GM18868 (cell line): ENCODE measurements around the gene RHBDD1.
A peak's percentile ranks its signal among the peaks of the same experiment; 100 is the strongest.
"Not testable (repeated sequence)": the region's sequence is repeated elsewhere in the genome, so short reads cannot be mapped to it uniquely, and the experiment has no call there.

ENCODE experiments used
- ATAC-seq: cut with Tn5 transposase; IDR thresholded peaks from one replicate; pipeline ENCODE4 v1.9.1; 2021; ENCODE audit warnings: mild to moderate bottlenecking, moderate library complexity; ENCODE audit not compliant: unreplicated experiment

Gene RHBDD1

DNA sequence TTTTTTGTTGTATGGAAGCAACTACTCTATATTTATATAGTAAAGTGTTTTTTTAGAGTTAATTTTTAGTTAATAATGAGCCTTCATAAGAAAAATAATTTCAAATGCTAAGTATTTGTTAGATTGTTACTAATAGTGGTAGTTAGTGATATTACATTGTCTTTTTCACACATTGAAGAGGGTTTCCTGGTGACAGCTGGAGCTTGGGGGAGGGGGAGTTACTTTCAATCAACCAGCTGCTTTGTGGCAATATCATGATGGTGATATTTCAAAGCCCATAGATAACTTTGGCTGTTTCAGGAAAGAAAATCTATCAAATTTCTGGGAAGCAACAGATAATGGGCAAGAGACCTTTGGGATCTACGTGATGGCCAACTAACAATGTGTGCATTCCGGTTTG, 4.1 kb downstream of the RHBDD1 start:
- ATAC-seq, result no peak

DNA sequence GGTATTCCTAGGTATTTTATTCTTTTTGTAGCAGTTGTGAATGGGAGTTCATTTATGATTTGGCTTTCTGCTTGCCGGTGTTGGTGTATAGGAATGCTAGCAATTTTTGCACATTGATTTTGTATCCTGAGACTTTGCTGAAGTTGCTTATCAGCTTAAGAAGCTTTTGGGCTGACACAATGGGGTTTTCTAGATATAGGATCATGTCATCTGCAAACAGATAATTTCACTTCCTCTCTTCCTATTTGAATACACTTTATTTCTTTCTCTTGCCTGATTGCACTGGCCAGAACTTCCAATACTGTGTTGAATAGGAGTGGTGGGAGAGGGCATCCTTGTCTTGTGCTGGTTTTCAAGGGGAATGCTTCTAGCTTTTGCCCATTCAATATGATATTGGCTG, 7.1 kb downstream of the RHBDD1 start:
- not testable (repeated sequence) for ATAC-seq

DNA sequence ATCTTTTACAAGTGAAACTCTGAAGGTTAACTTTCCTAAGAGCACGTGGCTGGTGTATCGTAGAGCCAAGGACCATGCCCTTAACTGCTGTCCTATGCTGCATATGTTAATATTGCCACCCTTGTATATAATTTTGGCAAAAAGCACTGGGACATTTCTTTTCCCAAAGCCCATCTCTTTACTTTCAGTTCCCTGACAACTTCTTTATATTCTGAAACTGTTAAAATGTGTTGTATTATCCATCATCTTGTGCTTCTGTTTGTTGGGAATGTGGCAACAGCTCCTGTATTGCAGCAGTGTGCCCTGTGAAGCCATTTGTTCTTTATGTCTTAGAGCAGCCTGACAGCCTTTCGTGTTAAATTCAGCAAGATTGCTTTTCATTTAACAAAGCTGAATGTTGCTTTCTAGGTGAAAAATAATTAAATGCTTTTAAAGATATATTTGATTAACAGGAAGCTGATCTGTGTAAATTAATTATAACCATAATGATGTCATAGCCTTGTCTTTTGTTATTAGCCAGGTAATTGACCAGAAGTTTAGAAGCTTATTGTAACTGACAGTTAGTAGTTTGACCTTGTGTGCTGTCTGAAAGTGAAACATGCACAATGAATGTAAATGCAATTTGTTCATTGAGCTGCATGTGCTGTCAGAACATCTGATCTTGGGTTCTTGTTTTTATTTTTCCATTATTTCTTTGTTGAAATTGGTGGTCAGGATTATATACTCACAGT, 9.7 kb downstream of the RHBDD1 start:
- peak; percentile 79 for ATAC-seq

DNA sequence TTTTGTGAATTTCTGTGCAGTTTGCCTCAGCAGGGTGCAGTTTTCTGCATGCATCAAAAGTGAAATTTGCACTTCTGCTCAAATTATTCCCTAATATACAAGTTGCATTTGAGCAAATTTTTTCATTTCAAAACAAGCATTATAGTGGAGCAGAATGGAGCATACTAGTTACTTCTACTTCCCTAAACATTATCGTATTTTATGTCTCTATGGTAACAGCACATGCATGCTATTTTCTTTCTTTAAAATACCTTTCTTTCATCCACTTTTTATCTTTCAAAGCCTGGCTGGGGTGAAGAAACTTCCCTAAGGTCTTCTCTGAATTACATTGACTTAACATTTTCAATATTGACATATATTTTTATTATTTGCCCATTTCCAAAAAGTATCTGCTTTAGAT, 11.2 kb downstream of the RHBDD1 start:
- ATAC-seq, result no peak

DNA sequence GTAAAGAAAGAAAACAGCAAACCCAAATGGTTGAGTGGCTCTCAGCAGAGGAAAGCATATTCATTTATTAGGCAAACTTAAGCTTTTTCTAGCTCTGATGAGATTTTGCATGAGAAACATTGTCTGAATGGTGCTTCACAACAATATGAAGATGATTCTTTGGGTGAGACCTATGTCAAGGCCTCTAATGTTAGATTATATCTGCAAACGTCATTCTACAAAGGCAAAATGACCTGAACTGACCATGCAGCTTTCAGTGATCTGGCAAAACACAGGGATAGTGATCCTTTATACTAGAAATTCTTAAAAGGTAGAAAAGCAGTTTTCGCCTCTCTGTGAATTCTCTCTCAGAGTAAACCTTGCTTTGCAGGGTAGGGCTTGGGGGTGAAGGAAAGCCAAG, 11.7 kb downstream of the RHBDD1 start:
- ATAC-seq, result no peak

DNA sequence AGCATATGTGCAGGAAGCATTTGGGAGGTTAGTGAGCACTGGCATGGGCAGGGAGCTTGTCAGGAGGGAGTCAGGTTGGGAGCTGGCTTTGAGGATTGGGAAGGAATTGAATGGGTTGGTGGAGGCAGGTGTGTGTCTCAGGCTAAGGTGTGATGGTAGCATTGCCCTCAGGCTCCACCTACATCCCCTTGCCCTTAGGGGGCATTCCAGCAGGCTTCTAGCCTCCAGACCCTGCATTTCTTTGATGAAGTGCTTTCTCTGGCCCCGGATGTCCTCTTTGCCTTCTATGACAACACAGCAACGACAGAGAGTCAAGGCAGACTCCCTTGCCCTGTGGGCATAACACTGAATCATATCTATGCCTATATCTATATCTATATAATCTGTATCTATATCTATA, 13.5 kb downstream of the RHBDD1 start:
- ATAC-seq, result no peak

DNA sequence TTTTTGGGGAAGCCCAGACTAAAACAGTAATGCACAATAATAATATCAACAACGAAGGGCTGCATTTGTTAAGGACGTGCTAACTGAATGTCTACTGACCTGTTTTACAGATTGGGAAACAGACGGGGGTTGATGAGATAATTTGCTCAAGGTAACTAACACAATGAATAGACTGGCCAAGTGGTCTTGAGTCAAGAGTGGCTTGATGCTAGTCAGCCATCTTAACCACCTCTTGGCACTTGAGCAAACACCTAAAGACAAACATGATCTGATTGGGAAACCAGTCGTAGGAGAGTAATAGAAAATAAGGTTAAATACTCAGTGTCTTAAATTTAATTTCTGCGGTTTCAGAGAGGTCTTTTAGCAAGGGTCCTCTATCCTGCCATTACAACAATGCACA, 14.2 kb downstream of the RHBDD1 start:
- ATAC-seq, result no peak

DNA sequence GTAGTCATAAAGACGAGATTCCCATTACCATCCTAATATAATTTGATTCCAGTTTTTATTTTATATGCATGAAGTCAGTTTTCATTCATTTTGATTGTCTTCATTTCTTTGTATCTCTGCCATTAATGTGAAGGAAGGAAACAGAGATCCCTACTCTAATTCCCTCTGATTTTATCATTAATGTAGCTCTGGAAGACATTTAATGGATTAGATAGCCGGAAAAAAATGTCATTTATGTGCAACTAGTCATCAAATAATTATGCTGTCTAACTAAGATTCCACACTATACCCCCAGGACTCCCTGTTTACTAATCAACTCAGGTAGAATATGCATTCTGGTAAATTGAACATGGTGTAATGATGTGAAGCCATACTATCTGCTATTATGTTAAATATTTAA, 19.9 kb downstream of the RHBDD1 start:
- no peak for ATAC-seq

DNA sequence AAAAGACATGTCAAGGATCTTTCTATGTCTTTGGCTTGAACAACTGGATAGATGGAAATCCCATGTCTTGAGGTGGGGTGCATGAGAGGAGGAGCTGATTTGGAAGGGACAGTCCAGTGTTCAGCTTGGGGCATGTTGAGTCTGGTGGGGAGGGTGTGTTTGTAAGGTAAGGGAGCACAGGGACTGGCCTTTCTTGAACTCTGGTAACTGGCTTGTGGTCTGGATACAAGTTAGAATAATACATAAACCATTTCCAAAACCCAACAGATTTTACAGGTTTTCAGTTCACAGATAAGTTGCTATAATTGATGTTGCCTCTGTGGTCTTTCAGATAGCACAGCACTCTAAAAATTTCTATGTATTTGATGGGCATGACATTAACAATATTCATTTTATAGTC, 24.2 kb downstream of the RHBDD1 start:
- no peak for ATAC-seq

DNA sequence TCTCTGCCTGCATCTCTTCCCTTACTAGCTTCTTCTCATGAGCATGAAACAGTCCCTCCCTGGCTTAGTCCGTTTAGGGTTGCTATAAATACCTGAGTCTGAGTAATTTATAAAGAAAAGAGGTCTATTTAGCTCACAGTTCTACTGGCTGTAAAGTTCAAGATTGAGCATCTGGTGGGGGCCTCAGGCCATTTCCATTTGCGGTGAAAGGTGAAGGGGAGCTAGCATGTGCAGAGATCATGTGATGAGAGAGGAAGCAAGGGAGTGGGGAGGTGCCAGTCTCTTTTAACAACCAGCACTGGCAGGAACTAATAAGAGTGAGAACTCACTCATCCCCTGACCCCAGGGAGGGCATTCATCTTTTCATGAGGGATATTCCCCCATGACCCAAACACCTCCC, 26.8 kb downstream of the RHBDD1 start:
- peak; percentile 85 for ATAC-seq

DNA sequence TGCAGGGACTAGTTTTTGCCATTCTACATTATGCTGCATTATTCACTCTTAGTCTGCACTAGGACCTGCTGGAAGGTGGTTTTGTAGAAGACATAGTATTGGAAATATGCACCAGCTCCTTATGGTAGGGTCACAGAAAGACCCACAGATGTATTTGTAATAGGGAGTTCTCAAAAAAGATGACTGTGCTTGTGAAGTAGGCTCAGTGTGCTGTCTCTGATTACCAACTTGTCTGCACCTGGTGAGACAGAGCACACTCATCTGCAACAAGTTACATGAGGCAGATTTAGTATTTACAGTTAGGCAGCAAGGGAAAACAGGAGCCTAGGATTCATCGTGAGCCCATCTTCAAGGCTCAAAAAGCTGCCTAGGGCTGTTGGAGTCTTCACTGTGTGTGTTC, 29.4 kb downstream of the RHBDD1 start:
- no peak for ATAC-seq

DNA sequence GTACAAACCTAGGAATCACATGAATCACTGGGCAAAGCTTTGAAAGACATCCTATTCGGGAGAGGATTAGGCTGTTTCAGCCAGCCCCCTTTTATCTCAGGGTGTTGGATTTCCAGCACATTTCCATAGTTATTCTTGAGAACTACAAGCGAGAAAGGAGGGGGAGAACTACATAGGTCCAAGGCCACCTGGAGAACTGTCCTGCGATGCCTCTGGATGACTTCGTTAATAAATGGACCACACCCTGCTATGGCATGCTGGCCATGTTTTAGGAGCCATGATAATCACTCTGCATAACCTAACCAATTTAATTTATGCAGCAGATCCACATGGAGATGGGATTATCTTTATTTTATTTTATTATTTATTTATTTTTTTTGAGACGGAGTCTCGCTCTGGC, 29.9 kb downstream of the RHBDD1 start:
- ATAC-seq, result no peak

DNA sequence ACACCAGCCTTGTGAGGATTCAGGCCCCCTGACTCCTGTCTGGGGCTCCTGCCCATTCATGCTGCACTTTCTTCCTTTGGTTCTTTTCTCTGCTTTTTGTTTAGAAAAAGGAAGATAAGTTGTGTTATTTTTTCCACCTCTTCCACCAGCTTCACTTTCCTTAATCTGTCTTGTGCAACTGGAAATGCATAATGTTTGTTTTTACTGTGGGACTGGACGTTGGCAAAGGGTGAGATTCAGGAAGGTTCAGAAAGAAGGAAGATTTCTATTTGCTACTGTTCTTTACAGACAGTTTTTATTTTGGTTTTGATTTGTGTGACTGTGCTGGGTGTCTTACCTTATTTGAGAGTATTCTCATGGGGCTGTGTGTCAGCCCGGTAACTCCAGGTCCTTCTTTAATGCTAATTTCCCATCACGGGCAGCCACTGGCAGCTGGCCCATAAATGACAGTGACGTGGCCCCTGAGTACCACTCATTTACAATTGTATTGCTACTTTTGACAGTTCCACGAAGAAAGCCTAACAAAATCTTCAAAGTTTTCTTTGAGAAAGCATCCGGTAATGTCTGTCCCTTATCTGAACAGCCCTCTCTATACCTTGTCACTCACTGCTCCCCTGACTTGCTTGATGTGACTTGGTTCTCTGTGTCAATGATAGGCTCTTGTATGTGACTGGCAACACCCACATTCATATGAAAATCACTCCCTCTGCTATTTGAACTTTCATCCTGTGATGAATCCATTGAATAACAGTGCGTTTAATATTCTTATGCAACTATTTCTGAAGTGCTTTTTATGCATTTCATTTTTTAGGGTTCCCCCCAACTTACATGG, 32.7 kb downstream of the RHBDD1 start:
- no peak for ATAC-seq

DNA sequence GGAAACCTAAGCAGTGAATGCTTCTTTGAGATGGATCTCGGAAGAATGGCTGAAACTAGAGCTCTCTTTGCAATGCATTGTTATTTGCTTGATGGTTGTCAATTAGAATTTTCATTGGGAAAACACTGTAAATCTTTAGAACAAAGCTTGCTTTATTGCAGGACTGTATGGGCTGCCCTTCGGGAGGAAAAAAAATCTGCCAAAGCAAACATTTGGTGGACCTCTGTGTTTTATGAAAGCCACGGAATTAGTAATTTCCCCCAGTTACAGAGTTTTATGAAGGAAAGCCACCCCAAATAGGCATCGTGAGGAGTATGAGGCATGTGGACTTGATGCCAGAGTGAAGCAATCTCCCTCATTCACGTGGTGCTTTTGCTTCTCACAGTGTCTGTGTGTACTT, 33.5 kb downstream of the RHBDD1 start:
- no peak for ATAC-seq

DNA sequence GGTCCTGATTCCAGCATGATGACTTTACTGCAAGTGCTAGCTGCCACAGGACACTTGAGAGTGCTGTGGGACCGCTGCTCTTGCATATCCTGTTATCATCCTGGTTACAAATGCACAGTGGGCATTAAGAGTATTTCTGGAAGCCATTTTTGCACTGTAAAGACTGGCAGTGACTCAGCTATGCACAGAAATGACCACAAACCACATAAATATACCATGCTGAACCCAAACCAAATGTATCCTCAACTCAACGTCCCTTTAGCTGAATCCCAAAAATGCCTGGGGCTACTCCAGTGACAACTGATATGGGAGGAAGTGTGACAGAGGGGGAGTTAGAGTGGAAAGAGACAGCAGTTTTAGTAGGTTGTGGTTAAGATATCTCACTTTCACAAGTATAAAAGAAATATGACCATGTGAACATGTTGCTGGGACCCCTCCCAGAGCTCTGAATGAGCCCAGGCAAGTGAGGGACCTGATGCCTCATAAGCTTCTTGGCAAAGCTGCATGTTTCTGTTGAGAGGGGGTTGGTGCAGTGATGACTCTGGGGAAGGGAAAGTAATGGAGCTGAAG, 37.3 kb downstream of the RHBDD1 start:
- peak; percentile 44 for ATAC-seq

DNA sequence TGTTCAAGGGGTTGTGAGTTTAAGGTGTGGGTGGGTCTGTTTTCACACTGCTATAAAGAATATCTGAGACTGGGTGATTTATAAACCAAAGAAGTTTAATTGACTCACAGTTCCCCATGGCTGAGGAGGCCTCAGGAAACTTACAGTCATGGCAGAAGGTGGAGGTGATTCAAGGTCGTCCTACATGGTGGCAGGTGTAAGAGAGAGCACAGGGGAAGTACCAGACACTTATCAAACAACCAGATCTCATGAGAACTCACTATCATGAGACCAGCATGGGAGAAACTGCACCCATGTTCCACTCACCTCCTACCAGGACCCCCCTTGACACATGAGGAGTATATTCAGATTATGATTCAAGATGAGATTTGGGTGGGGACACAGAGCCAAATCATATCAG, 38.0 kb downstream of the RHBDD1 start:
- peak; percentile 22 for ATAC-seq

DNA sequence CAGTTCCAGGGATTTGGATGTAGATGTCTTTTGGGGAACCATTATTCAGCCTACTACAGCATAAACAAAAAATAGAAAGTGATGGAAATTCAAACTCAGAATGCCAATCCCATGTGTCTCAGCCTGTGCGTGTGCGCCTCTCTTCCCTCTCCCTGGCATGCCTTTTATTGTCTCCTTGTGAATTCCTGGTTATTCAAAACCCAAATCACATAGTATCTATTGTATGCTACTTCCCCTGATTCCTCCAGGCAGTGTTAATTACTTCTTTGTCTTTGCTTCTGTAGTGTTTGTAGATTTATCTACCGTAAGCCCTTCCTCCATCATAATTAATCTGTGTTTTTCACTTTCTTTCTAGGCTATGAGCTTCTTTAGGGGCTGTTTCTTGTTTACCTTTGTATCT, 38.9 kb downstream of the RHBDD1 start:
- ATAC-seq, result no peak

DNA sequence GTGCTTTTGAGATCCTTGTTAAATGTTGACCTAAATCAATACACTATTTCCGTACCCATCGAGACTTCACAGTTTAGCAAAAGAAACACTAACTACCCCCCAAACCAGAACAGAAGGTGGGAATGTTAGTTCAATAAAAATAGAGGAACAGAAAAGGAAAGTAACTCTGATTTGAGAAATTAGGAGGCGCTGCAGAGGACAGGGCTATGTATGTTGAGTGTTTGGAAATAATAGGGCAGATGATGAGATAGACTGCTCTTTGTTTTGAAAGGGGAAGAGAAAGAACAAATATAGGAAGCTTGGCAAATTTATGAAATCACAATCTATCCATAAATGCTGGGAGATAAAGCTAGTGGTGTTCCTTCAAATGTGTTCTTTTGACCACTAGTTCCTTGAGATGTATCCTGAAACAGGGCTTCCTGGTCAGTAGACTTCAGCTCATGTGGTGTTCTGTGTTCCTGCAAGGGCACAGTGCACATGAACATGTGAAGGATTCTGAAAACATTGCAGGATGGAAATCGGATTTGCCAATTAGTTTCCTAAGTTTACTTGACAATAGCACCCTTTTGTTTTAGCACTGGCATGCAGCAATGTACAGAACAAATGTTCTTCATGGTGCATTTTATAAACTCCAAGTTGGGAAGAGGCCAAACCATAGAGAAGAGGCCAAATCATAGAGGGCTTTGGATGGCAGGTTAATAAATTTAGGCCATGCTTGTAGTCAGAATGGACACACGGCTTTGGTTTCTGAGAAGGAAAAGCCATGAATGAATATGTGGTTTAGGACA, 39.8 kb downstream of the RHBDD1 start:
- ATAC-seq, result peak; percentile 82

DNA sequence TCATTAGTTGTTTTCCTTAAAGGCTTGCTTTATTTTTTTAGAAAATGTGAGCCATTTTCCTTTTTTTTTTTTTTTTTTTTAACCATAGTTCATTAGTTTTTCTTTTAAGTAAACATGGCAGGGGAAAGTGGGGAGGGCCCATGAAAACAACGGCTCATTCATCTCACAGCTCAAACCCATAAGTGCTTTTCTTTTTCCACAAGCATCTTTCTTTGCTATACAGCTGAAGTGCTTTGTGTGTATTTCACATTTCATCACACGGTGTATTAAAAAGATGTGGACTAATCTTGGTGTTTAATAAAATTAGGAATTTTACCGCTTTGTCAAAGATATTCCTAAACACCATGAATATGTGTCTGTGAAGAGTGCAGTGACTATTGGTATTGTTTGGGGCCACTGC, 41.6 kb downstream of the RHBDD1 start:
- no peak for ATAC-seq

DNA sequence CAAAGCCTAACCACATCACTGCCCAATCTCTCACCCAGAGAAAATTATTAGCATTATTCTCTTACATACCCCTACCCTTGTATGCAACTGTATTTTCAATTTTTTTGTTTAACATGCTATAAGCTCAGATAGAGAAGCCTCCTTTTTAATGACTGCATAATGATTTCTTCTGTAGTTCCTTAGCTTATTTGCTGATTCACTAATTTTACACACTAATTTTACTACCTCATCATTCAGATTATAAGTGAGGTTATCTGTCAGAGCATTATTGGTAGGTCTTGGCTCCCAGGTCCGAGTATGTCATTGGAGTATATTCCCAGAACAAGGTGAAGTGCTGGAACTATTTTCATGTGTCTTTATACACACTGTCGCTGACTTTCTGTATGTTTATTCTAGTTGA, 45.4 kb downstream of the RHBDD1 start:
- ATAC-seq, result no peak

DNA sequence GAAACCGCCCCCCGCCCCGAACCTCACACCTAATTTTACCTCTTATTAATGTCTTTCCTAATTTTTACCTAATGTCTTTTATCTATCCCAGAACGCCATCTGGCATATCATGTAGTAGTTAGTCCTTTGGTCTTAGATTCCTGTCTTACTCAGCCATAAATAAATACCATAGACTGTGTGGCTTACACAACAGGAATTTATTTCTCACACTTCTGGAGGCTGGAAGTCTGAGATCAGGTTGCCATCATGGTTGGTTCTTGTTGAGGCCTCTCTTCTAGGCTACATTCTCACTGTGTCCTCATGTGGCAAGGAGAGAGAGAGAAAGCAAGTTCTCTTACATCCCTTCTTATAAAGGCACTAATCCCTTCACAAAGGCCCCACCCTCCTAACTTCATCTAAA, 46.8 kb downstream of the RHBDD1 start:
- no peak for ATAC-seq
